Measurements from ENCODE around the gene ARL15. TPM values are rescaled to one million over a fixed set of nuclear protein-coding genes. Genes with fewer than 3 reads are reported as not detected.

ARL15 gene
- total and polyA plus RNA-seq, 9 of the 15 experiments (the other 6 are each of a cell fraction or from before 2014, with no cell fraction given): 18.5 to 80.4 (median 57.0) TPM

DNA sequence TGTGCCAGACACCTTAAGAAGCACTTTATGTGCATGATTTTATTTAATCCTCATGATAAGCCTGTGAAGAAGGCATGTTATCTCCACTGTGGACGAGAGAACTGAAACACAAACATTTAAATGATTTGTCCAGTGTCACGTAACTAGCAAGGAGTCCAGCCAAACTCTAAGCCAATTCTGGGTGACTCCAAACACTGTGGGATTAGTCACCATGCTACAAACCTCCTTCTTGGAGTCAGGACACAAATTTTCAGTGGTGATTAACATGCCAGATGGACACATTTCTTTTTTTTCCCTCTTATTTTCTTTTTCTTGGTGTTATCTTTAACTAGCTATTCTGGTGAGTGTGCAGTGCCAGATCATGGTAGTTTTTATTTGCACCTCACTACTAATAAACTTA is 433.1 kb downstream of the ARL15 start:
- H3K9ac ChIP-seq (ENCODE audit: insufficient read depth in 1 of 2, low read depth in 2 of 2, low read length in 2 of 2): no peak overlapping the region
- no peaks in the 10 kb centered on the region for H3K9me1 ChIP-seq (ENCODE audit: control insufficient read depth, insufficient read depth, low read length)
- H3K36me3 ChIP-seq (ENCODE audit: control insufficient read depth, insufficient read depth, low read length): peaks cover 8% of the 10 kb centered on the region; the same call in 1 of the 3 replicates
- CTCF ChIA-PET (ENCODE audit: low intra/inter-chr PET ratio): no interaction called here
- TF ChIP-seq ZKSCAN8 (CRISPR knock-in tag; IDR thresholded peaks at IDR 0.05) (no peak), ZFP30 (CRISPR knock-in tag; IDR thresholded peaks at IDR 0.05; ENCODE audit: borderline replicate concordance) (no peak), PHF8 (IDR thresholded peaks at IDR 0.05; ENCODE audit: borderline replicate concordance, low read length) (no peak), ZKSCAN3 (CRISPR knock-in tag; IDR thresholded peaks at IDR 0.05) (no peak), IRF2 (CRISPR knock-in tag; IDR thresholded peaks at IDR 0.05) (no peak), HEY1 (CRISPR knock-in tag; IDR thresholded peaks at IDR 0.05; ENCODE audit: borderline replicate concordance) (no peak), MCM5 (IDR thresholded peaks at IDR 0.05; ENCODE audit: low read depth) (no peak)
- TF ChIP-seq, protein P1, sequence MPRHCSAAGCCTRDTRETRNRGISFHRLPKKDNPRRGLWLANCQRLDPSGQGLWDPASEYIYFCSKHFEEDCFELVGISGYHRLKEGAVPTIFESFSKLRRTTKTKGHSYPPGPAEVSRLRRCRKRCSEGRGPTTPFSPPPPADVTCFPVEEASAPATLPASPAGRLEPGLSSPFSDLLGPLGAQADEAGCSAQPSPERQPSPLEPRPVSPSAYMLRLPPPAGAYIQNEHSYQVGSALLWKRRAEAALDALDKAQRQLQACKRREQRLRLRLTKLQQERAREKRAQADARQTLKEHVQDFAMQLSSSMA (CRISPR knock-in tag; IDR thresholded peaks at IDR 0.05): no peak
- TF ChIP-seq, protein P2, sequence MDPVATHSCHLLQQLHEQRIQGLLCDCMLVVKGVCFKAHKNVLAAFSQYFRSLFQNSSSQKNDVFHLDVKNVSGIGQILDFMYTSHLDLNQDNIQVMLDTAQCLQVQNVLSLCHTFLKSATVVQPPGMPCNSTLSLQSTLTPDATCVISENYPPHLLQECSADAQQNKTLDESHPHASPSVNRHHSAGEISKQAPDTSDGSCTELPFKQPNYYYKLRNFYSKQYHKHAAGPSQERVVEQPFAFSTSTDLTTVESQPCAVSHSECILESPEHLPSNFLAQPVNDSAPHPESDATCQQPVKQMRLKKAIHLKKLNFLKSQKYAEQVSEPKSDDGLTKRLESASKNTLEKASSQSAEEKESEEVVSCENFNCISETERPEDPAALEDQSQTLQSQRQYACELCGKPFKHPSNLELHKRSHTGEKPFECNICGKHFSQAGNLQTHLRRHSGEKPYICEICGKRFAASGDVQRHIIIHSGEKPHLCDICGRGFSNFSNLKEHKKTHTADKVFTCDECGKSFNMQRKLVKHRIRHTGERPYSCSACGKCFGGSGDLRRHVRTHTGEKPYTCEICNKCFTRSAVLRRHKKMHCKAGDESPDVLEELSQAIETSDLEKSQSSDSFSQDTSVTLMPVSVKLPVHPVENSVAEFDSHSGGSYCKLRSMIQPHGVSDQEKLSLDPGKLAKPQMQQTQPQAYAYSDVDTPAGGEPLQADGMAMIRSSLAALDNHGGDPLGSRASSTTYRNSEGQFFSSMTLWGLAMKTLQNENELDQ (CRISPR knock-in tag; IDR thresholded peaks at IDR 0.05; ENCODE audit: borderline replicate concordance): no peak
- TF ChIP-seq, protein P3, sequence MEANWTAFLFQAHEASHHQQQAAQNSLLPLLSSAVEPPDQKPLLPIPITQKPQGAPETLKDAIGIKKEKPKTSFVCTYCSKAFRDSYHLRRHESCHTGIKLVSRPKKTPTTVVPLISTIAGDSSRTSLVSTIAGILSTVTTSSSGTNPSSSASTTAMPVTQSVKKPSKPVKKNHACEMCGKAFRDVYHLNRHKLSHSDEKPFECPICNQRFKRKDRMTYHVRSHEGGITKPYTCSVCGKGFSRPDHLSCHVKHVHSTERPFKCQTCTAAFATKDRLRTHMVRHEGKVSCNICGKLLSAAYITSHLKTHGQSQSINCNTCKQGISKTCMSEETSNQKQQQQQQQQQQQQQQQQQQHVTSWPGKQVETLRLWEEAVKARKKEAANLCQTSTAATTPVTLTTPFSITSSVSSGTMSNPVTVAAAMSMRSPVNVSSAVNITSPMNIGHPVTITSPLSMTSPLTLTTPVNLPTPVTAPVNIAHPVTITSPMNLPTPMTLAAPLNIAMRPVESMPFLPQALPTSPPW (CRISPR knock-in tag; IDR thresholded peaks at IDR 0.05): no peak
- POLR2A ChIA-PET: interaction anchor here (0.9 to 1.0 kb wide), 2 partner anchors 12 to 18 kb away, joined by 3 to 4 read pairs; no protein-coding TSS in a partner anchor
- no peak overlapping the region for H3K4me2 ChIP-seq (ENCODE audit: insufficient read depth, low read length)
- H4K20me1 ChIP-seq (replicated peaks; ENCODE audit: control insufficient read depth, insufficient read depth, low read length): no peaks in the 10 kb centered on the region
- H2AFZ ChIP-seq (ENCODE audit: low read depth, low read length): no peak overlapping the region
- ATAC-seq (no peak), FAIRE-seq (peak; percentile 29), DNase-seq (ENCODE audit: extremely low read depth in 1 of 4, low spot score in 3 of 4) (no peak)
- H3K79me2 ChIP-seq (ENCODE audit: control insufficient read depth, insufficient read depth, low read length): no peaks in the 10 kb centered on the region
- 57% methylated on average over 2 of the region's 2 CpGs for WGBS (ENCODE audit: insufficient coverage, low coverage, missing lambda C conversion rate)
- H3K4me3 ChIP-seq: no peak overlapping the region
- H3K4me1 ChIP-seq (replicated peaks in 1 of 2; ENCODE audit: control insufficient read depth in 2 of 2, insufficient read depth in 2 of 2, low read length in 2 of 2): no peaks in the 10 kb centered on the region
- in situ Hi-C loops (cut with MboI): no loop called here
- no peaks in the 10 kb centered on the region for H3K9me3 ChIP-seq (replicated peaks; ENCODE audit: control insufficient read depth, insufficient read depth, low read depth, low read length)
- intact Hi-C loops (cut with micrococcal nuclease): loop anchor here (10.0 kb wide), 1 partner anchor 338 kb away; no protein-coding TSS in a partner anchor
- no TSS peak for BruUV-seq (replicated peaks)
- H3K27me3 ChIP-seq (ENCODE audit: control insufficient read depth in 2 of 2, insufficient read depth in 2 of 2, low read length in 2 of 2): no peaks in the 10 kb centered on the region
- H3K27ac ChIP-seq (ENCODE audit: extremely low read depth, low read depth, low read length): no peak overlapping the region

Data from K562 (cell line).